H7 (cell line): Measurements from ENCODE around the gene ADSL. TPM values are rescaled to one million over a fixed set of nuclear protein-coding genes. Genes with fewer than 3 reads are reported as not detected.
"Not testable (repeated sequence)": the region's sequence is repeated elsewhere in the genome, so short reads cannot be mapped to it uniquely, and the experiment has no call there.

Experiments used
- DNase-seq: peaks from one replicate; pipeline ENCODE4 v3.0.0; 2012
- H3K27me3 ChIP-seq: 2 replicates; pipeline ENCODE4 v1.6.0; 2011; ENCODE audit warnings: mild to moderate bottlenecking, low read length; ENCODE audit not compliant: control insufficient read depth, insufficient read depth
- H3K36me3 ChIP-seq: replicated peaks from 2 replicates; pipeline ENCODE4 v1.5.1; 2011; ENCODE audit warnings: low read length; ENCODE audit not compliant: control insufficient read depth, insufficient read depth
- H3K4me3 ChIP-seq: 2 replicates; pipeline ENCODE4 v1.5.1; 2011; ENCODE audit warnings: low read depth, mild to moderate bottlenecking, control low read depth, low read length, moderate library complexity; ENCODE audit not compliant: insufficient read depth
- total RNA-seq: library from RNA; depleted of rRNA; stranded (reverse); fragments of >200 nt; shearing (Covaris generic); gene quantifications from 2 replicates; pipeline ENCODE4 v1.2.3, GENCODE V29; 2014

The ADSL gene
- total RNA-seq, 1 experiment from 2014 or later, result 251 TPM

GRCh38 chr22:40368836-40369235, 22.5 kb downstream of the ADSL start:
- no peaks in the 10 kb centered on the region for H3K27me3 ChIP-seq
- peaks cover 33% of the 10 kb centered on the region for H3K36me3 ChIP-seq
- no peak for DNase-seq
- no peak overlapping the region for H3K4me3 ChIP-seq

- Histone ChIP-seq H3K4me3 (no peak overlapping the region), H3K27me3 (no peaks in the 10 kb centered on the region), H3K36me3 (no peaks in the 10 kb centered on the region; the same call in 1 of the 2 replicates)
- no peak for DNase-seq
These were observed 28.3 kb downstream of the ADSL start for GRCh38 chr22:40374567-40374966.

- no peak for DNase-seq
- no peaks in the 10 kb centered on the region; the same call in 1 of the 2 replicates for H3K36me3 ChIP-seq
- no peaks in the 10 kb centered on the region for H3K27me3 ChIP-seq
- H3K4me3 ChIP-seq, result no peak overlapping the region
These were observed 29.8 kb downstream of the ADSL start for GRCh38 chr22:40376149-40376548.

- no peak for DNase-seq
These were observed 31.6 kb downstream of the ADSL start for GRCh38 chr22:40377931-40378330.

GRCh38 chr22:40378448-40378847, 32.1 kb downstream of the ADSL start:
- not testable (repeated sequence) for H3K27me3 ChIP-seq, H3K4me3 ChIP-seq, H3K36me3 ChIP-seq, DNase-seq

More at GRCh38 chr22:40377931-40378330, 31.6 kb downstream of the ADSL start:
- H3K27me3 ChIP-seq, result no peaks in the 10 kb centered on the region
- no peak overlapping the region for H3K4me3 ChIP-seq
- H3K36me3 ChIP-seq, result no peaks in the 10 kb centered on the region; the same call in 1 of the 2 replicates

DNA sequence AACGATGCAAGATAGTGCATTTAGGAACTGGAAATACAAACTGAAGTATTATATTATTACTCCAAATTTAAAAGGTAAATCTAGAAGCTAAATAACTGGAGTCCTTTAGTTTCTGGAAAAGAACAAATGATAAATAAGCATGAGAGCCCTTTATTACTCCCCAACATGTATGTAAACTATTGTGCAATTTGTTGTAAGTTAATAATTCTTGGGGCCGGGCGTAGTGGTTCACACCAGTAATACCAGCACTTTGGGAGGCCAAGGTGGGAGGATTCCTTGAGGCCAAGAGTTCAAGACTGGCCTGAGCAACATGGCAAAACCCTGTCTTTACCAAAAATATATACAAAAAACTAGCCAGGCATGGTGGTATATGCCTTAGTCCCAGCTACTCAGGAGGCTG, 35.2 kb downstream of the ADSL start:
- DNase-seq, result no peak
- no peak overlapping the region for H3K4me3 ChIP-seq
- H3K36me3 ChIP-seq, result no peaks in the 10 kb centered on the region
- no peaks in the 10 kb centered on the region for H3K27me3 ChIP-seq

GRCh38 chr22:40383905-40384304, 37.6 kb downstream of the ADSL start:
- no peak overlapping the region for H3K4me3 ChIP-seq
- no peak for DNase-seq
- H3K27me3 ChIP-seq, result no peaks in the 10 kb centered on the region
- H3K36me3 ChIP-seq, result no peaks in the 10 kb centered on the region

GRCh38 chr22:40385036-40385782, 38.9 kb downstream of the ADSL start:
- Histone ChIP-seq H3K27me3 (no peaks in the 10 kb centered on the region), H3K36me3 (no peaks in the 10 kb centered on the region), H3K4me3 (no peak overlapping the region)
- DNase-seq, result no peak

GRCh38 chr22:40387746-40388145, 41.4 kb downstream of the ADSL start:
- no peak overlapping the region for H3K4me3 ChIP-seq
- DNase-seq, result no peak

DNA sequence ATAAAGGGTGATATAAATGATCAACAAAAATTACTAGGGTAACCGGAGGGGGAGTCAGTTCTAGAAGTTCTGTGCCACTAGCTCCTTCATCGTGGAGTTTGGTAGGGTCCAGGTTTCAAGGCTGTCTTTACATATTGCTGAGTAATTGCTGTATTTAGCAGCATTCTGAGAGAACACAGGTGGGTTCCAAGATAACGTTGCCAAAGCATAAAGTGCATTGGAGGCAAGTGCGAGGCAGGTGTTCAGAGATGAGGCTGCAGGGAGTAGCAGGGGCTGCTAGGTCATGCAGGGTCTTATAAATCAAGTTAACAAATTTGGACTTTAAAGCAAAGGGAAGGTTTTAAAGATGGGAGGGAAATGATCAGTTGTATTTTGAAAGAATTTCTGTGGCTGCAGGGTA, 41.9 kb downstream of the ADSL start:
- DNase-seq, result no peak
- H3K27me3 ChIP-seq, result no peaks in the 10 kb centered on the region
- no peaks in the 10 kb centered on the region for H3K36me3 ChIP-seq
- no peak overlapping the region for H3K4me3 ChIP-seq

More at GRCh38 chr22:40387746-40388145, 41.4 kb downstream of the ADSL start:
- H3K36me3 ChIP-seq, result no peaks in the 10 kb centered on the region
- H3K27me3 ChIP-seq, result no peaks in the 10 kb centered on the region

DNA sequence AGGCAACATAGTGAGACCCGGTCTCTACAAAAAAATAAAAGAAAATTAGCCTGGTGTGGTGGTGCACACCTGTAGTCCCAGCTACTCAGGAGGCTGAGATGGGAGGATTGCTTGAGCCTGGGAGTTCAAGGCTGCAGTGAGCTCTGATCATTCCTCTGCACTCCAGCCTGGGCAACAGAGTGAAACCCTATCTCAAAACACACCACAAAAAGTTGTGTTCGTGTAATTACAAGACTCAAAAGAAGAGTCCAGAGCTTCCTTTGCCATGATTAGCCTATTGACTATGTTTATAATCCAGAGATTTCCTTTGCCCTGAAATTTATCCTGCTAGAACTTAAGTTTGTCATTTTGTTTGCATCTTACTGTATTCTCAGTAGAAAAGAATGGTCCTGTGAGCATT, 45.1 kb downstream of the ADSL start:
- Histone ChIP-seq H3K36me3 (no peaks in the 10 kb centered on the region), H3K4me3 (no peak overlapping the region), H3K27me3 (no peaks in the 10 kb centered on the region)
- no peak for DNase-seq

DNA sequence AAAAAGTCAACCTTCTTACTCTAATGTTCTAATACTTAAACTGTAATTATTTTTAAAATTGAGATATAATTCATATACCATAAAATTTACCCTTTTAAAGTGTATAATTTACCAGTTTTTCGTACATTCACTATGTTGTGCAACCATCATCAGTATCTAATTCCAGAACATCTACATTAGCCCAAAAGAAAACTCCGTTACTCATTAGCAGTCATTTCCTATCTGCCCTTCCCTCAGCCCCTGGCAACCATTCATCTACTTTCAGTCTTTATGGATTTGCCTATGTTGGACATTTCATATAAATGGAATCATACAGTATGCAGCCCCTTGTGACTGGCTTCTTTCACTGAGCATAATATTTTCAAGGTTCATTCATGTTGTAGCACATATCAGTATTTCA, 46.3 kb downstream of the ADSL start:
- DNase-seq, result no peak
- Histone ChIP-seq H3K27me3 (no peaks in the 10 kb centered on the region), H3K4me3 (no peak overlapping the region), H3K36me3 (no peaks in the 10 kb centered on the region)

- H3K36me3 ChIP-seq, result no peaks in the 10 kb centered on the region
- no peak for DNase-seq
- H3K4me3 ChIP-seq, result no peak overlapping the region
- H3K27me3 ChIP-seq, result no peaks in the 10 kb centered on the region
These were observed 48.3 kb downstream of the ADSL start for GRCh38 chr22:40394607-40395006.

DNA sequence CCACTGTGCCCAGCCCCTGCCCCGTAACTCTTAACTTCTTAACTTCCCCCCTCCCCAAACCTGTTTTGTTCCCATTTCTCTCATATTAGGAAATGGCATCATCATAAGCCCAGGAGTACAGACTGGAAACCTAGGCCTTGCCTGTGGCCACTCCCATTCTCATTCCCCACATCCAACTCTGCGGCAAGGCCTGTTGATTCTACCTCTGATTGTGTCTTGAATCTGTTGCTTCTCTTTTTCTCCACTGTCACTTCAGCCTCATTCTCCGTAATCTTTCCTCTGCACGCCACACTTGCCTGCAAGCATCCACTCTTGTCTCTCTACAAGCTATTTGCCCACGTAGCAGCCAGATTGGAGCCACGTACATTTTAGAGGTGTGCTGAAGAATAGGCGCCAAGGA, 49.3 kb downstream of the ADSL start:
- DNase-seq, result no peak
- no peaks in the 10 kb centered on the region for H3K27me3 ChIP-seq
- H3K36me3 ChIP-seq, result no peaks in the 10 kb centered on the region; the same call in 1 of the 2 replicates
- no peak overlapping the region for H3K4me3 ChIP-seq

- no peaks in the 10 kb centered on the region for H3K27me3 ChIP-seq
- peak; percentile 76 for DNase-seq
- H3K4me3 ChIP-seq, result no peak overlapping the region
- H3K36me3 ChIP-seq, result peaks cover 3% of the 10 kb centered on the region; the same call in 1 of the 2 replicates
These were observed 50.6 kb downstream of the ADSL start for GRCh38 chr22:40396882-40397281.
